Measurements from ENCODE around the gene MCHR1. TPM values are rescaled to one million over a fixed set of nuclear protein-coding genes. Genes with fewer than 3 reads are reported as not detected.
A peak's percentile ranks its signal among the peaks of the same experiment; 100 is the strongest.
"Not testable (repeated sequence)": the region's sequence is repeated elsewhere in the genome, so short reads cannot be mapped to it uniquely, and the experiment has no call there.

Gene MCHR1
- total RNA-seq, 1 donor from 2014 or later: not detected

DNA sequence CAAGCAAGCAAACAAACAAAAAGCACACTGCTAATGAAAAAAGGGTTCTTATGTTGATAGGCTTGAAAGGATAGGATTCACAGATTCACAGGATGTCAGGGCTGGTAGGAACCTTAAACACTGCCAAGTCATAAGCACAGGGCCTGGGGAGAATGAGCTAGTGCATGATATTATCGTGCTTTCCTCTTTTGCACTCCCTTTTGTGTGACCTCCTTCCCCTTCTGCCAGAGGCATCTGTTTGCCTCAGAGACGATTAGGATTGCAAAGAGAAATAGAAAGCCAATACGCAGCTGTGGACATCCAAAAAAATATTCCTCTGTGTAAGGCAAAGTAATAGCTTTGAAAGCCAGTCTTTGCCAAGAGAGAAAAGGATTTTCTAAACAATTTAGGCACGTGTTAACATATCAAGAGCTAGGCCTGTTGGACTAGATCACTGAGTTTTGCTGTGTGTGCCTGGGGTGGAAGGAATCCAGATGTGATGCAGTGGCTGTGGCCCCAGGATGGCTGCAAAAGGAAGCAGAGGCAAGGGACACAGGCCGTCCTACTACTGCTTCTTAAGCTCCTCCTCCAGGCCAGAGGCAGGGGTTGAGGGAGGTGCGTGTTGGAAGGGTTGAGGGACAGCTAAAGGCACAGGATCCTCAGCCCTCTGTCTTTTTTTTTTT is 30.6 kb downstream of the MCHR1 start:
- H3K27ac ChIP-seq: peak overlapping the region; percentile 5 to 10
- H3K36me3 ChIP-seq: no peaks in the 10 kb centered on the region
- intact Hi-C loops (cut with DNase I): loop anchor here (5.0 kb wide), 2 partner anchors 43 to 58 kb away; no protein-coding TSS in a partner anchor
- no peaks in the 10 kb centered on the region for H3K27me3 ChIP-seq
- peaks cover 14% of the 10 kb centered on the region in 2 donors for H3K4me1 ChIP-seq
- no peak for DNase-seq (ENCODE audit: low spot score in 2 of 2)
- no peaks in the 10 kb centered on the region for H3K9me3 ChIP-seq
- TF ChIP-seq, protein P1, sequence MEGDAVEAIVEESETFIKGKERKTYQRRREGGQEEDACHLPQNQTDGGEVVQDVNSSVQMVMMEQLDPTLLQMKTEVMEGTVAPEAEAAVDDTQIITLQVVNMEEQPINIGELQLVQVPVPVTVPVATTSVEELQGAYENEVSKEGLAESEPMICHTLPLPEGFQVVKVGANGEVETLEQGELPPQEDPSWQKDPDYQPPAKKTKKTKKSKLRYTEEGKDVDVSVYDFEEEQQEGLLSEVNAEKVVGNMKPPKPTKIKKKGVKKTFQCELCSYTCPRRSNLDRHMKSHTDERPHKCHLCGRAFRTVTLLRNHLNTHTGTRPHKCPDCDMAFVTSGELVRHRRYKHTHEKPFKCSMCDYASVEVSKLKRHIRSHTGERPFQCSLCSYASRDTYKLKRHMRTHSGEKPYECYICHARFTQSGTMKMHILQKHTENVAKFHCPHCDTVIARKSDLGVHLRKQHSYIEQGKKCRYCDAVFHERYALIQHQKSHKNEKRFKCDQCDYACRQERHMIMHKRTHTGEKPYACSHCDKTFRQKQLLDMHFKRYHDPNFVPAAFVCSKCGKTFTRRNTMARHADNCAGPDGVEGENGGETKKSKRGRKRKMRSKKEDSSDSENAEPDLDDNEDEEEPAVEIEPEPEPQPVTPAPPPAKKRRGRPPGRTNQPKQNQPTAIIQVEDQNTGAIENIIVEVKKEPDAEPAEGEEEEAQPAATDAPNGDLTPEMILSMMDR (IDR thresholded peaks at IDR 0.05): no peak
- no peak overlapping the region for H3K4me3 ChIP-seq

DNA sequence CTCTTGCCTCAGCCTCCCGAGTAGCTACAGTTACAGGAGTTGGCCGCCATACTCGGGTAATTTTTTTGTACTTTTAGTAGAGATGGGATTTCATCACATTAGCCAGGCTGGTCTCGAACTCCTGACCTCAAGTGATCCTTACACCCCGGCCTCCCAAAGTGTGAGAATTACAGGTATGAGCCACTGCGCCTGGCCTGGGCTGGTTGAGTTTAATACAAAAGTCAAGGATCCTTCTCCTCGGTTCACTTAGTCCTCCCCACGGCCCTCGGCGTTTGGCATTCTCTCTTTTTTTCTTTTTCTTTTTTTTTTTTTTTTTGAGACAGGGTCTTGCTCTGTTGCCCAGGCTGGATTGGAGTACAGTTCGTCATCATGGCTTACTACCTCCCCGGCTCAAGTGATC is 33.0 kb downstream of the MCHR1 start:
- TF ChIP-seq, protein P1 (IDR thresholded peaks at IDR 0.05): no peak
- no peaks in the 10 kb centered on the region for H3K9me3 ChIP-seq
- no peaks in the 10 kb centered on the region for H3K27me3 ChIP-seq
- intact Hi-C loops (cut with DNase I): loop anchor here (5.0 kb wide), 2 partner anchors 45 to 60 kb away; no protein-coding TSS in a partner anchor
- H3K36me3 ChIP-seq: no peaks in the 10 kb centered on the region
- peak overlapping the region; percentile 52 to 72 for H3K27ac ChIP-seq
- H3K4me1 ChIP-seq: peaks cover 14% of the 10 kb centered on the region in 2 donors
- no peak for DNase-seq (ENCODE audit: low spot score in 2 of 2)
- no peak overlapping the region for H3K4me3 ChIP-seq

DNA sequence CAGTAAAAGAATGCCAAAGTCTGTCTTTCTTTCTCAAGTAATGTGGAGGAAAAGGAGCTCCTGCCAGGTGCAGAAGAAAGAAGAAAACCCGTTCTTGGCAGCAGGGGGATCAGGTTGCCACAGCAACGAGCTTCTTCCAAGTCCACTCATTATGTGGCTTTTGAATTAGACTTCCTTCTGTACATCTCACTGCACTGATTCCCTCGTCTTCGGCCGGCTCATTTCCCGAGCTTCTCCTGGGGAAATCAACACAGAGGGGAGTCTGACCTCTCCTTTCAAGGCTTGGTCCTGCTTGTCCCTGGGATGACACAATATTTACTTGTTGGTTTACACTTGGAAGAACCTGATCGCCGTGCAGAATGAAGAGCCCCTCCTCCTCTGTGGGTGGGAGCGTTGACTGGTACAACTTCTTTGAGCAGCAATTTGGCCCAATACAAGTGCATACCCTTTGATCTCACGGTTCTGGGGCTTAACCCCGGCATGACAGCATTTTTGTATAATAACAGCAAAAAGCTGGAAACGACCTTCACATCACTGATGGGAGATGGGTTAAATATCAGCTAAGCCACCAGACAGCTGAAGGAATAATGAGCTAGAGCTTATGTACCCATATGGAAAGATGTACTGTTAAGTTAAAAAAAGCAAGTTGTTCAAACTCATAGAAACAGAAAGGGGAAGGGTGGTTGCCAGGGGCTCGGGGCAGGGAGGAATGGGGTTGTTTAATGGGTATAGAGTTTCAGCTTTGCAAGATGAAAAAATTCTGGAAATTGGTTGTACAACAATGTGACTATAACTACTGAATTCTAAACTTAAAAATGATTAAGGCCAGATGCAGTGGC is 35.4 kb downstream of the MCHR1 start:
- peak overlapping the region; percentile 16 to 32 for H3K27ac ChIP-seq
- intact Hi-C loops (cut with DNase I): loop anchor here (5.0 kb wide), 2 partner anchors 47 to 62 kb away; no protein-coding TSS in a partner anchor
- no peak for DNase-seq (ENCODE audit: low spot score in 2 of 2)
- H3K4me1 ChIP-seq: peaks cover 14% of the 10 kb centered on the region in 2 donors
- no peak overlapping the region for H3K4me3 ChIP-seq
- H3K9me3 ChIP-seq: no peaks in the 10 kb centered on the region
- H3K36me3 ChIP-seq: no peaks in the 10 kb centered on the region
- TF ChIP-seq, protein P1 (IDR thresholded peaks at IDR 0.05): no peak
- no peaks in the 10 kb centered on the region for H3K27me3 ChIP-seq

DNA sequence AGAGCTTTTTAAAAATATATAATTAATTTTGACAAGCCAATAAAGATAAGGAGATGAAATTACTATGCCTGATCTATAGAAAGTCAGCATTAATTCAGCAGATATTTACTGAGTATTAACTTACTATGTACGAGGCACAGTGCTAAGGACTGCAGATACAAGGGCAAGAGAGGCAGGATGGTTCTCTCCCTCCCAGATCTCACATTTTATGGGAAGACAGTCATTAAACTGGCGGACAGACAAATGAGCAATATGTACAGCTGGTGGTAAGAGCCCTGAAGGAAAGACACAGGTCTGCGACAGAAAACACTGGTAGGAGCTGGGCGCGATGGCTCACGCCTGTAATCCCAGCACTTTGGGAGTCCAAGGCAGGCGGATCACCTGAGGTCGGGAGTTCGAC is 36.8 kb downstream of the MCHR1 start:
- intact Hi-C loops (cut with DNase I): no loop called here
- H3K27me3 ChIP-seq: no peaks in the 10 kb centered on the region
- H3K36me3 ChIP-seq: no peaks in the 10 kb centered on the region
- no peak for DNase-seq (ENCODE audit: low spot score in 2 of 2)
- no peak overlapping the region for H3K4me3 ChIP-seq
- H3K9me3 ChIP-seq: no peaks in the 10 kb centered on the region
- TF ChIP-seq, protein P1 (IDR thresholded peaks at IDR 0.05): no peak
- peaks cover 4 to 13% of the 10 kb centered on the region in 2 donors for H3K4me1 ChIP-seq
- no peak overlapping the region for H3K27ac ChIP-seq

DNA sequence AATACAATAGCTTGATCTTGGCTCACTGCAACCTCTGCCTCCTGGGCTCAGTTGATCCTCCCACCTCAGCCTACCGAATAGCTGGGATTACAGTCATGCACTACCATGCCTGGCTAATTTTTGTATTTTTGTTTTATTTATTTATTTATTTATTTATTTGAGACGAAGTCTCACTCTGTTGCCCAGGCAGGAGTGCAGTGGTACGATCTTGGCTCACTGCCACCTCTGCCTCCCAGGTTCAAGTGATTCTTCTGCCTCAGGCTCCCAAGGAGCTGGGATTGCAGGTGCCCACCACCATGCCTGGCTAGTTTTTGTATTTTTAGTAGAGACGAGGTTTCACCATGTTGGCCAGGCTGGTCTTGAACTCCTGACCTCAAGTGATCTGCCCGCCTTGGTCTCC is 38.4 kb downstream of the MCHR1 start:
- H3K4me3 ChIP-seq; H3K9me3 ChIP-seq; H3K27ac ChIP-seq; H3K36me3 ChIP-seq; H3K4me1 ChIP-seq; DNase-seq (ENCODE audit: low spot score in 2 of 2); intact Hi-C loops (cut with DNase I); H3K27me3 ChIP-seq: not testable (repeated sequence)

All from ascending aorta (tissue), 2 donors.